H1 (cell line): ENCODE data around the gene DAZAP1. TPM values are rescaled to one million over a fixed set of nuclear protein-coding genes. Genes with fewer than 3 reads are reported as not detected.

Experiments used
- CTCF ChIA-PET: fragments of 300-600 bp; sonication (Branson Sonifier 250); formaldehyde crosslinking; loops from one replicate; lab custom pipeline; 2021; ENCODE audit not compliant: partially characterized antibody; lab: Charles Lee
- POLR2A ChIA-PET: fragments of 300-600 bp; sonication (Branson Sonifier 250); formaldehyde crosslinking; loops from one replicate; lab custom pipeline; 2021; ENCODE audit warnings: inconsistent platforms; ENCODE audit not compliant: partially characterized antibody; lab: Charles Lee
- DNase-seq, 2 experiments: peaks; one replicate each; pipeline versions ENCODE4 v3.0.0 to v3.0.0-alpha.2; 2010 to 2022; ENCODE audit warnings: low spot score in 2 of 2, low read depth in 1 of 2, mixed read lengths in 1 of 2
- FAIRE-seq: peaks from 2 replicates; lab custom pipeline; 2011; peaks lifted over from hg19 to GRCh38; lab: Jason Lieb, UNC
- H2AFZ ChIP-seq: 2 replicates; pipeline ENCODE4 v1.8.1; 2012; ENCODE audit warnings: low read length, inconsistent platforms
- H2AK5ac ChIP-seq: 2 replicates; pipeline ENCODE4 v1.6.1; 2013; ENCODE audit warnings: low read depth, low read length
- H2BK120ac ChIP-seq: replicated peaks from 2 replicates; pipeline ENCODE3; 2013; ENCODE audit warnings: low read depth, low read length, inconsistent platforms
- H2BK12ac ChIP-seq: 2 replicates; pipeline ENCODE4 v1.6.1; 2013; ENCODE audit warnings: low read depth, low read length
- H2BK15ac ChIP-seq: 2 replicates; pipeline ENCODE4 v1.6.1; 2013; ENCODE audit warnings: low read length
- H2BK20ac ChIP-seq: 2 replicates; pipeline ENCODE4 v1.6.1; 2013; ENCODE audit warnings: low read length
- H2BK5ac ChIP-seq: 2 replicates; pipeline ENCODE4 v1.6.1; 2013; ENCODE audit warnings: low read depth, low read length
- H3K14ac ChIP-seq: 2 replicates; pipeline ENCODE4 v1.6.1; 2013; ENCODE audit warnings: inconsistent platforms; ENCODE audit not compliant: insufficient read length
- H3K18ac ChIP-seq: 2 replicates; pipeline ENCODE4 v1.6.1; 2013; ENCODE audit warnings: low read length; ENCODE audit errors: extremely low read depth
- H3K23ac ChIP-seq: 2 replicates; pipeline ENCODE4 v1.6.1; 2013; ENCODE audit warnings: inconsistent platforms; ENCODE audit not compliant: insufficient read length
- H3K23me2 ChIP-seq: 2 replicates; pipeline ENCODE4 v1.6.1; 2013; ENCODE audit warnings: low read depth, low read length
- H3K27ac ChIP-seq: 2 replicates; pipeline ENCODE4 v1.6.1; 2011; ENCODE audit warnings: low read depth, low read length, inconsistent platforms
- H3K27me3 ChIP-seq, 4 experiments: replicated peaks in 1 of 4; 1 replicate in 1 of 4; 2 replicates in 3 of 4; pipeline versions ENCODE4 v1.6.1 to v1.8.1; 2011 to 2013; ENCODE audit warnings: low read length in 3 of 4, mild to moderate bottlenecking in 3 of 4, inconsistent platforms in 2 of 4, mixed read lengths in 2 of 4, moderate library complexity in 1 of 4; ENCODE audit not compliant: control insufficient read depth in 3 of 4, insufficient read depth in 3 of 4; ENCODE audit errors: extremely low read depth in 1 of 4
- H3K36me3 ChIP-seq, 4 experiments: 2 replicates each; pipeline versions ENCODE4 v1.6.1 to v1.8.1; 2011 to 2013; ENCODE audit warnings: mild to moderate bottlenecking in 4 of 4, low read length in 3 of 4, moderate library complexity in 2 of 4, control low read depth in 1 of 4, inconsistent platforms in 1 of 4; ENCODE audit not compliant: insufficient read depth in 4 of 4, control insufficient read depth in 2 of 4
- H3K4ac ChIP-seq: replicated peaks from 2 replicates; pipeline ENCODE3; 2013; ENCODE audit warnings: low read length, low read depth, mixed read lengths, inconsistent platforms; ENCODE audit not compliant: insufficient read length
- H3K4me1 ChIP-seq, 4 experiments: replicated peaks in 1 of 4; 1 replicate in 1 of 4; 2 replicates in 3 of 4; pipeline versions ENCODE4 v1.6.1 to v1.8.1; 2011 to 2013; ENCODE audit warnings: low read length in 3 of 4, inconsistent platforms in 2 of 4, mixed read lengths in 1 of 4; ENCODE audit not compliant: insufficient read depth in 4 of 4, control insufficient read depth in 3 of 4
- H3K4me2 ChIP-seq, 2 experiments: 2 replicates each; pipeline versions ENCODE4 v1.6.1 to v1.8.1; 2011 to 2013; ENCODE audit warnings: low read depth in 2 of 2, low read length in 2 of 2, control low read depth in 1 of 2, inconsistent platforms in 1 of 2, mild to moderate bottlenecking in 1 of 2; ENCODE audit not compliant: insufficient read depth in 1 of 2
- H3K4me3 ChIP-seq, 4 experiments: fragments of 200-600, 300-600 bp in 1 of 4; sonication (generic), shearing (Covaris generic), sonication (Bioruptor Twin) in 1 of 4; 2 replicates each; pipeline versions ENCODE4 v1.5.1 to v1.8.1; 2011 to 2016; ENCODE audit warnings: low read length in 4 of 4, low read depth in 3 of 4, control low read depth in 2 of 4, inconsistent platforms in 2 of 4, mild to moderate bottlenecking in 2 of 4, mixed read lengths in 1 of 4, moderate library complexity in 1 of 4; ENCODE audit not compliant: insufficient read depth in 2 of 4; ENCODE audit errors: extremely low read depth in 1 of 4
- H3K56ac ChIP-seq: replicated peaks from 2 replicates; pipeline ENCODE3; 2013; ENCODE audit warnings: low read depth, mild to moderate bottlenecking, mixed read lengths, low read length, inconsistent platforms; ENCODE audit not compliant: insufficient read length
- H3K79me1 ChIP-seq: 2 replicates; pipeline ENCODE4 v1.6.1; 2013; ENCODE audit warnings: low read depth, low read length, control low read depth
- H3K79me2 ChIP-seq, 2 experiments: 2 replicates each; pipeline versions ENCODE4 v1.6.1 to v1.8.1; 2012 to 2013; ENCODE audit warnings: low read length in 2 of 2, mild to moderate bottlenecking in 2 of 2, inconsistent platforms in 1 of 2; ENCODE audit not compliant: insufficient read depth in 2 of 2, control insufficient read depth in 1 of 2
- H3K9ac ChIP-seq, 4 experiments: replicated peaks in 1 of 4; 1 replicate in 1 of 4; 2 replicates in 3 of 4; pipeline versions ENCODE4 v1.6.1 to v1.8.1; 2011 to 2013; ENCODE audit warnings: low read depth in 3 of 4, low read length in 3 of 4, control low read depth in 2 of 4, mild to moderate bottlenecking in 2 of 4, moderate library complexity in 2 of 4, inconsistent platforms in 1 of 4; ENCODE audit errors: extremely low read depth in 1 of 4
- H3K9me3 ChIP-seq, 2 experiments: 2 replicates each; pipeline versions ENCODE4 v1.6.1 to v1.8.1; 2012 to 2013; ENCODE audit warnings: mild to moderate bottlenecking in 2 of 2, moderate library complexity in 2 of 2, control low read depth in 1 of 2, inconsistent platforms in 1 of 2, low read depth in 1 of 2, low read length in 1 of 2, mixed read lengths in 1 of 2; ENCODE audit not compliant: insufficient read depth in 2 of 2
- H4K20me1 ChIP-seq, 2 experiments: replicated peaks in 1 of 2; 2 replicates each; pipeline versions ENCODE3 to v1.8.1; 2011 to 2013; ENCODE audit warnings: inconsistent platforms in 2 of 2, low read length in 2 of 2, mild to moderate bottlenecking in 1 of 2; ENCODE audit not compliant: insufficient read depth in 2 of 2, control insufficient read depth in 1 of 2
- H4K5ac ChIP-seq: 2 replicates; pipeline ENCODE4 v1.6.1; 2013; ENCODE audit warnings: low read length, low read depth, mixed read lengths, inconsistent platforms; ENCODE audit not compliant: insufficient read length
- H4K8ac ChIP-seq: 2 replicates; pipeline ENCODE4 v1.8.0; 2013; ENCODE audit warnings: mild to moderate bottlenecking, moderate library complexity, low read length, inconsistent platforms; ENCODE audit not compliant: insufficient read depth; ENCODE audit errors: extremely low read depth
- H4K91ac ChIP-seq: replicated peaks from 2 replicates; pipeline ENCODE3; 2013; ENCODE audit warnings: low read length, mixed read lengths, inconsistent platforms; ENCODE audit not compliant: insufficient read length
- BCL11A ChIP-seq, 2 experiments: IDR thresholded peaks; one replicate each; pipeline ENCODE4 v1.6.1; 2011; ENCODE audit warnings: low read depth in 2 of 2, low read length in 2 of 2, mild to moderate bottlenecking in 2 of 2
- CBX5 ChIP-seq: fragments of 300-800, 300-1000 bp; sonication (generic); IDR thresholded peaks from 2 replicates; pipeline ENCODE4 v1.7.1; 2016; ENCODE audit warnings: antibody characterized with exemption, low read length, low read depth
- CBX8 ChIP-seq: fragments of 300-800, 300-1000 bp; sonication (generic); IDR thresholded peaks from 2 replicates; pipeline ENCODE4 v1.7.1; 2016; ENCODE audit warnings: low read depth, low read length, borderline replicate concordance
- CHD2 ChIP-seq: IDR thresholded peaks from 2 replicates; pipeline ENCODE4 v1.6.1; 2012; ENCODE audit warnings: low read length, improper control_type of control experiment
- HDAC6 ChIP-seq: IDR thresholded peaks from one replicate; pipeline ENCODE4 v1.7.1; 2012; ENCODE audit warnings: low read depth, mild to moderate bottlenecking, inconsistent platforms, low read length, moderate library complexity
- MAX ChIP-seq: IDR thresholded peaks from 2 replicates; pipeline ENCODE4 v1.6.1; 2012; ENCODE audit warnings: inconsistent platforms
- POU5F1 ChIP-seq: IDR thresholded peaks from 2 replicates; pipeline ENCODE4 v1.6.1; 2011; ENCODE audit warnings: low read depth, mild to moderate bottlenecking, low read length, moderate library complexity
- SAP30 ChIP-seq: fragments of 300-600 bp; sonication (generic); IDR thresholded peaks from 2 replicates; pipeline ENCODE4 v1.7.1; 2012; ENCODE audit warnings: low read length, moderate library complexity, mild to moderate bottlenecking, inconsistent platforms; ENCODE audit not compliant: insufficient read depth, insufficient replicate concordance
- USF2 ChIP-seq: IDR thresholded peaks from 2 replicates; pipeline ENCODE4 v1.6.1; 2011; ENCODE audit warnings: low read length, improper control_type of control experiment
- WGBS, 2 experiments: shearing (Covaris generic) in 1 of 2; methylation state at CpG; one replicate each; pipeline versions ENCODE4 v1.1.6 to v1.1.7; 2013 to 2015; ENCODE audit warnings: low lambda C conversion rate in 2 of 2, mixed read lengths in 2 of 2, inconsistent platforms in 1 of 2, low coverage in 1 of 2, missing lambda C conversion rate in 1 of 2; ENCODE audit not compliant: insufficient replicate concordance in 2 of 2, insufficient coverage in 1 of 2, insufficient read length in 1 of 2; ENCODE audit errors: extremely low coverage in 1 of 2, missing lambda C conversion rate in 1 of 2; 5-methylcytosine and 5-hydroxymethylcytosine counted together
- polyA plus RNA-seq, 7 experiments: library from polyadenylated mRNA; depleted of rRNA in 3 of 7; stranded (reverse) in 5 of 7; unstranded in 2 of 7; fragments of >200 nt in 5 of 7; fragments of 200-250 nt in 2 of 7; gene quantifications; 1 replicate in 5 of 7; 2 replicates in 1 of 7; 4 replicates in 1 of 7; pipeline versions ENCODE4 v1.2.1 to v1.2.3, GENCODE V29; 2011 to 2013; ENCODE audit warnings: missing spikeins in 2 of 7, mixed read lengths in 2 of 7
- total RNA-seq: library from RNA; stranded (reverse); fragmentation: NEBNext Ultra II Directional; extraction: Animal tissue kit (Norgen Biotek cat#: 25700); gene quantifications from 2 replicates; pipeline ENCODE4 v1.2.1, GENCODE V29; 2021

The DAZAP1 gene
- total and polyA plus RNA-seq, 2 of the 8 experiments (the other 6 are each of a cell fraction or from before 2014, with no cell fraction given): 79.6 to 341 TPM

DNA sequence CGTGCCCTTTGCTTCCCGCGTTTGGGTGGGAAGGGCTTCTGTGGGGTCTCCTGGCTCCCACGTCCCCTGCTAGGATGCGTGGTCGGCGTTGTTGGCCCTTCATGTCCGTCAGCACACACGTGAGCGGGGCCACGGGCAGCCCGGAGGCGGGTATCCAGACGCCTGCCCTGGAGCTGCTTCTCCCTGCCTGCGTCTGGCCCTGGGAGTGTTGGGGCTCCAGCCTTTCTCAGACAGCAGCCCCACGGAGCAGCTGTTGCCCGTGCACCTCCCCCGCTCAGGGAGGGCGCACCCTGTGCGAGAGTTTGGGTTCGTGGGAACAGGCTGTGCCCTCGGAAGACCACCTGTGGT lies 14.5 kb downstream of the DAZAP1 start:
- H2BK120ac ChIP-seq: no peak overlapping the region
- no peak overlapping the region for H2BK5ac ChIP-seq
- no peak overlapping the region for H4K91ac ChIP-seq
- peaks cover 26% of the 10 kb centered on the region for H3K79me1 ChIP-seq
- peaks cover 14 to 84% of the 10 kb centered on the region in 2 experiments for H3K79me2 ChIP-seq
- H3K4ac ChIP-seq: no peak overlapping the region
- WGBS, 2 experiments: 93% methylated on average over 21 of the region's 22 CpGs; no CpG with 5 or more reads in 1 of the 2 experiments
- no peak overlapping the region for H4K5ac ChIP-seq
- no peaks in the 10 kb centered on the region for H3K9me3 ChIP-seq
- peak overlapping the region; percentile 45; the same call in 1 of the 2 replicates for H4K8ac ChIP-seq
- no peak overlapping the region for H3K14ac ChIP-seq
- peaks cover 2 to 9% (median 4%) of the 10 kb centered on the region in 4 experiments; a peak in 4 of 7 replicates for H3K4me1 ChIP-seq
- H3K4me2 ChIP-seq: no peak overlapping the region
- H3K9ac ChIP-seq: no peak overlapping the region
- no peak overlapping the region for H2BK12ac ChIP-seq
- POLR2A ChIA-PET: interaction anchor here (0.7 to 2.6 kb wide), 8 partner anchors 9 to 45 kb away, joined by 3 to 12 read pairs (median 4); no protein-coding TSS in a partner anchor
- no peaks in the 10 kb centered on the region for H3K27me3 ChIP-seq
- no peak overlapping the region for H2AK5ac ChIP-seq
- no peak overlapping the region for H3K18ac ChIP-seq
- CTCF ChIA-PET: interaction anchor here (0.6 to 1.9 kb wide), 8 partner anchors 9 to 102 kb away, joined by 3 to 8 read pairs (median 4); no protein-coding TSS in a partner anchor
- no peak overlapping the region for H3K27ac ChIP-seq
- H2BK20ac ChIP-seq: no peak overlapping the region
- FAIRE-seq (no peak), DNase-seq (no peak)
- TF ChIP-seq BCL11A (IDR thresholded peaks at IDR 0.05; ENCODE audit: low read depth in 2 of 2, low read length in 2 of 2) (no peak), CBX5 (no peak), CHD2 (no peak), MAX (no peak), POU5F1 (no peak), SAP30 (no peak), USF2 (no peak), CBX8 (no peak), HDAC6 (no peak)
- no peak overlapping the region for H3K23ac ChIP-seq
- H4K20me1 ChIP-seq: peaks cover 49 to 57% of the 10 kb centered on the region in 2 experiments
- no peaks in the 10 kb centered on the region for H3K23me2 ChIP-seq
- H3K56ac ChIP-seq: no peak overlapping the region
- no peak overlapping the region for H2BK15ac ChIP-seq
- H2AFZ ChIP-seq: no peak overlapping the region
- H3K4me3 ChIP-seq: no peak overlapping the region
- peaks cover 35 to 92% (median 66%) of the 10 kb centered on the region in 4 experiments for H3K36me3 ChIP-seq
